PC-9 (cell line): ENCODE results near the gene FGD2.

ENCODE experiments used
- EZH2 ChIP-seq: fragments of 200-600 bp; sonication (generic); IDR thresholded peaks from 2 replicates; pipeline ENCODE4 v1.8.0; 2017; ENCODE audit warnings: antibody characterized with exemption, low read depth
- TF ChIP-seq, protein P1 (sequence below): fragments of 200-600 bp; sonication (generic); conservative IDR thresholded peaks from 2 replicates; pipeline ENCODE4 v1.6.1; 2017; ENCODE audit warnings: mixed run types, antibody characterized with exemption, mild to moderate bottlenecking, moderate library complexity

DNA sequence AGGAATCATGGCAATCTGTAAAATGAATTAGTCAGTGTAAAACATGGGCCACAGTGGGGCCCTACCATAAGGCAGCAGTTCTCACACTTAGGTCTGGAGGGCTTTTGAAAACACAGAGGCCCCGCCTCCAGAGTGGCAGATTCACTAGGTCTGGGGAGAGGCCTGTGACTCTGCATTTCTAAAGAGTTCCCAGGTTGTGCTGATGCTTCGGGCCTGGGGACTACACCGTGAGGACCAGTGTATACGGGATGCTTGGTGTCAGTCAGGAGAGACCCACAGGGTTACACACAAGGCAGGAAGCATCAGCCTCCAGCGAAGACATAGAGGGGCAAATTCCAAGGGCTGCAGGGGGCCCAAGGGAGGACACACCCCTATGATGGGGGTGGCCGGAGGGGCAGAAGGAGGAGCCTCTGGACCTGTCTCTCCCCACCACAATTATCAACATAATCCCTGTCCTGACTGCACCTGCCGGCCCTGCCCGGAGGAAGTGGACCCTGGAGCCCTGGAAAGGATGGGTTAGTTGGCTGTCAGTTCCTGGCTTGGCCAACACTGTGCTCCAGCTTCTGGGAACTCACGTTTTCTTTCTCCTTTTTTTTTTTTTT, 46.7 kb downstream of the FGD2 start:
- TF ChIP-seq, protein P1, sequence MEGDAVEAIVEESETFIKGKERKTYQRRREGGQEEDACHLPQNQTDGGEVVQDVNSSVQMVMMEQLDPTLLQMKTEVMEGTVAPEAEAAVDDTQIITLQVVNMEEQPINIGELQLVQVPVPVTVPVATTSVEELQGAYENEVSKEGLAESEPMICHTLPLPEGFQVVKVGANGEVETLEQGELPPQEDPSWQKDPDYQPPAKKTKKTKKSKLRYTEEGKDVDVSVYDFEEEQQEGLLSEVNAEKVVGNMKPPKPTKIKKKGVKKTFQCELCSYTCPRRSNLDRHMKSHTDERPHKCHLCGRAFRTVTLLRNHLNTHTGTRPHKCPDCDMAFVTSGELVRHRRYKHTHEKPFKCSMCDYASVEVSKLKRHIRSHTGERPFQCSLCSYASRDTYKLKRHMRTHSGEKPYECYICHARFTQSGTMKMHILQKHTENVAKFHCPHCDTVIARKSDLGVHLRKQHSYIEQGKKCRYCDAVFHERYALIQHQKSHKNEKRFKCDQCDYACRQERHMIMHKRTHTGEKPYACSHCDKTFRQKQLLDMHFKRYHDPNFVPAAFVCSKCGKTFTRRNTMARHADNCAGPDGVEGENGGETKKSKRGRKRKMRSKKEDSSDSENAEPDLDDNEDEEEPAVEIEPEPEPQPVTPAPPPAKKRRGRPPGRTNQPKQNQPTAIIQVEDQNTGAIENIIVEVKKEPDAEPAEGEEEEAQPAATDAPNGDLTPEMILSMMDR = no peak
- TF ChIP-seq EZH2 = no peak
